A549 treated with AZD9567 at 1 μM for 4 hours (cell line): ENCODE data around the gene XRN2. TPM values are rescaled to one million over a fixed set of nuclear protein-coding genes. Genes with fewer than 3 reads are reported as not detected.

Experiments used
- total RNA-seq: library from RNA; stranded (reverse); fragments of 200-300 nt; extraction: Qiagen RNA extraction; gene quantifications from 5 replicates; pipeline ENCODE4 v1.2.3, GENCODE V29; 2022; ENCODE audit not compliant: insufficient read depth

The XRN2 gene, protein sequence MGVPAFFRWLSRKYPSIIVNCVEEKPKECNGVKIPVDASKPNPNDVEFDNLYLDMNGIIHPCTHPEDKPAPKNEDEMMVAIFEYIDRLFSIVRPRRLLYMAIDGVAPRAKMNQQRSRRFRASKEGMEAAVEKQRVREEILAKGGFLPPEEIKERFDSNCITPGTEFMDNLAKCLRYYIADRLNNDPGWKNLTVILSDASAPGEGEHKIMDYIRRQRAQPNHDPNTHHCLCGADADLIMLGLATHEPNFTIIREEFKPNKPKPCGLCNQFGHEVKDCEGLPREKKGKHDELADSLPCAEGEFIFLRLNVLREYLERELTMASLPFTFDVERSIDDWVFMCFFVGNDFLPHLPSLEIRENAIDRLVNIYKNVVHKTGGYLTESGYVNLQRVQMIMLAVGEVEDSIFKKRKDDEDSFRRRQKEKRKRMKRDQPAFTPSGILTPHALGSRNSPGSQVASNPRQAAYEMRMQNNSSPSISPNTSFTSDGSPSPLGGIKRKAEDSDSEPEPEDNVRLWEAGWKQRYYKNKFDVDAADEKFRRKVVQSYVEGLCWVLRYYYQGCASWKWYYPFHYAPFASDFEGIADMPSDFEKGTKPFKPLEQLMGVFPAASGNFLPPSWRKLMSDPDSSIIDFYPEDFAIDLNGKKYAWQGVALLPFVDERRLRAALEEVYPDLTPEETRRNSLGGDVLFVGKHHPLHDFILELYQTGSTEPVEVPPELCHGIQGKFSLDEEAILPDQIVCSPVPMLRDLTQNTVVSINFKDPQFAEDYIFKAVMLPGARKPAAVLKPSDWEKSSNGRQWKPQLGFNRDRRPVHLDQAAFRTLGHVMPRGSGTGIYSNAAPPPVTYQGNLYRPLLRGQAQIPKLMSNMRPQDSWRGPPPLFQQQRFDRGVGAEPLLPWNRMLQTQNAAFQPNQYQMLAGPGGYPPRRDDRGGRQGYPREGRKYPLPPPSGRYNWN
- total RNA-seq: 92.0 to 122 TPM (median 101 TPM) in 5 replicates

DNA sequence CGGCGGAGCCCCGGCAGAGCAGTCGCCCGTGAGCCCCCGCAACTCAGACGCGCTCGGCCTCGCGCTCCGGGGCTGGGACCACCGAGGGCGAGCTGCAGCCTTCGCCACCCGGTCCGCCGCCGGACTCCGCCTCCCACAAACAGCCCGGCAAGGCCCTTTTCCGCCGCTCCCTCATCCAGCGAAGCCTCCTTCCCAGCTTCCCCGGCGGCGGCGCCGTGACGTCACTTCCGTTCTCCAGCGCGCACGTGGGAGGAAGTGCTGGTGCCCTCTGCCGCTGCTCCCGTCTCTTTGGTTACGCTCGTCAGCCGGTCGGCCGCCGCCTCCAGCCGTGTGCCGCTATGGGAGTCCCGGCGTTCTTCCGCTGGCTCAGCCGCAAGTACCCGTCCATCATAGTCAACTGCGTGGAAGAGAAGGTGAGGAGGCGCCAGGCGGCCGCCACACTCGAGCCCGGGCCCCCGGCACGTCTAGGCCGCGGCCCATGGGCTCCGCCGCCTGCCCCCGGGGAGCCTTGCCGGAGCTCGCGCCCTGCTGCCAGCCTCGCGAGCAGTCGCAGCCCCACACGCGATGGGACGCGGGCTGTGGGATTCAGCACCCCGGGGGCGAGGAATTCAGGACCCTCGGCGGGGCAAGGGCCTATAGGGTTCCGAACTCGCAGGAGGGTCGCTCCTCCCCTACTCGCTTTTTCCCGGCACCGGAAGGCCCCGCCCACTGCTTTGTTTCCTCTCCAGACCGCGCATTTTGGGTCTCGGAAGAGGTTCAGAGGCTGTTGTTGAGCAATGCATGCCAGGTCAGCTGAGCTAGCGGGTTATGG, at the start of gene XRN2:
Gene XRN2 (plus strand): TSS at position 271 of the 811 bp plus-strand sequence. CDS start 68 bp downstream, at position 339.

DNA sequence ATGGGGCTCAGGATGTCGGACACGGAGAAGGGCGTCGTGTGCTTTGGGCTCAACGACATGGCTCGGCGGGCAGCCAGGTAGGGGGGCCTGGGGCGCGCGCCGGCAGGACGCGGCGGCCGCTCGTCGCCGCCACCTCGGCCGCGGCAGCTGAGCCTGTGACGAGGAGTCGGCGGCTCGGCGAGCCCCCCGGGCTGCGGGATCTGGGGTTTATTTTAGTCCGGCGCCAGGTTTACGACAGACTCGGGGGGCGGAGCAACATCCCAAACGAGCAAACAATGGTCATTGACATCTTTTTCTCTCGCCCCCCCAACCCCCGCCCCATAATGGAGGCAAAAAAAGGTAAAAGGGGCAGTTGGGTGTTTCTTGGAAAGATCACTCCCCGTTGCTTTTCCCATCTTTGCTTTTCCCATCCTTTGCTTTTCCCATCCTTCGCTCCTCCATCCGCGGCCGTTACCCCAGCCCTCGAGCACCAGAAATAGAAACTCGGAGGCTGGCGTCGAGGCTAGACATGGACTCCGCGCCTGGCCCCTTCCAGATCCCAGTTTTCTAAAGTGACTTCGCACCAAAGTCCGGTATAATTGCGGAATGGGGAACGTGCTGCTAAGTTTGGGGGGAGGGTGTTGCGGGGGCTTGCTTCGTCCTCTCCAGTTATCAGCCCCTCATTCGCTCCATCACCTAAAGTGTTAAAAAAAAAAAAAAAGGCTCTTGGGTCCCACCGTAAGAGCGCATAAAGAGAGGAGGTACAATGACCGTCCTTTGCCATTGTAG, 94.4 kb downstream of the XRN2 start, which contains the start of gene NKX2-4:
Gene NKX2-4 (minus strand): TSS at position 186 of the 768 bp plus-strand sequence. CDS start 127 bp downstream, at position 59.

Other genes starting within 250 kb of the XRN2 start
- gene LINC00237, start 197.0 kb upstream of the XRN2 start, total RNA-seq: not detected in 5 replicates
- 4.1 to 6.6 TPM (median 4.4 TPM) in 5 replicates for gene KIZ, start 177.2 kb upstream of the XRN2 start, total RNA-seq
- gene NKX2-4, start 94.2 kb downstream of the XRN2 start, total RNA-seq: 0.05 to 0.06 TPM in 2 of 5 replicates, not detected in the others
- 0.03 TPM in 1 of 5 replicates, not detected in the others for gene NKX2-2, start 210.7 kb downstream of the XRN2 start, total RNA-seq